ENCODE results near the gene PSMB3. TPM values are rescaled to one million over a fixed set of nuclear protein-coding genes. Genes with fewer than 3 reads are reported as not detected.

Gene PSMB3
- polyA plus RNA-seq, 3 donors, result 105 to 120 (median 109) TPM

- peak; percentile 84 to 97 (median 95) for DNase-seq (ENCODE audit: extremely low read depth in 1 of 11, low read depth in 9 of 11, low spot score in 4 of 11)
Measured at GRCh38 chr17:38799501-38800236, 47.1 kb downstream of the PSMB3 start, which contains the start of gene PIP4K2B. TSS of gene PIP4K2B (minus strand) at chr17:38799556. CDS start at chr17:38799424, 132 bp downstream.

DNA sequence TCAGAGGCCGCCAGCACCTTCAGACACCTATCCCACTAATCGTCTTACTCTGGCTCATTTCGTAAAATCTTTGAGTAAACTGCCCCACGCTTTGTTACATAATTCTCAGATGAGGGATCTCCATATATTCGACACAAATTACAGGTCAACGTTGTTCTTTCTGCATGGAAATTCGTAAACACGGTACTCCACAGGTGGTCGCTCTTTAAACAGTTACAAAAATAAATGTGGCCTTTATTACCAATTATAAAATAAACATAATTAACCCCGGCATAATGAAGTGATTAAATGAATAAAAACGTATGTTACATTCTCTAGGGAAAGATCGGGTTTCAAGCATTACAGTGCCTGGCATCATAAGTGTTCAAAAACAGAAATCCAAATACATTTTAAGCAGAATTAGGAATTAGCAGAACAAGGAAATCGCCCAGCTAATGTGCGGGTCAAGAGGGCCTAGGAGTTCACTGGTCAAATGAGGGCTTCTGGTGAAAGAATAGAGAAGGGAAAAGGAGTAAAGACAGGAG lies 47.8 kb downstream of the PSMB3 start:
- DNase-seq (ENCODE audit: extremely low read depth in 1 of 11, low read depth in 9 of 11, low spot score in 4 of 11), result no peak

DNA sequence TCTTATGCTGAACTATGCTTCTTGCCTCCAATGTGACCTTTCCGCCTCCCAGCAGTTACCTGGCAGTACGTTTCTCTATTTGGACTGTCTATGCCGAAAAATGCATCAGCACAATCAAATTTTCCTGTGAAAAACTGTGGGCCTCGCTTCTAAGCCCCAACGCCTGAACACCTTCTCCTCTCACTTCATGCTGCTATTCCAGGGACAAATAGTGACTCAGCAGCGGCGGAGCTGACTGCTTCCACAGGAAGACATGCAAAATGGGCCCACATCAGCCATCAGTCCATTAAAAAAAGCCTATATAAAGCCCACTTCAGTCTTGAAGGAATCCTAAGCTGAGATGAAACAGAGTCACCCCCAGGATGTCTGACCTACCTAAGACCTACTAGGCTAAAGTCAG lies 57.3 kb downstream of the PSMB3 start:
- DNase-seq (ENCODE audit: extremely low read depth in 1 of 11, low read depth in 9 of 11, low spot score in 4 of 11), result no peak

Other genes starting within 250 kb of the PSMB3 start
- gene SRCIN1, start 146.8 kb upstream of the PSMB3 start, polyA plus RNA-seq (ENCODE audit: insufficient read length in 3 of 3), result 1 to 10 TPM; 3.0 to 6.9 (median 5.3) TPM
- 1 to 10 TPM; 1.8 to 1.9 (median 1.8) TPM for gene EPOP, start 77.8 kb upstream of the PSMB3 start, polyA plus RNA-seq (ENCODE audit: insufficient read length in 3 of 3)
- gene MLLT6, start 47.5 kb upstream of the PSMB3 start, polyA plus RNA-seq (ENCODE audit: insufficient read length in 3 of 3), result 100 to 1,000 TPM in 1 of 3 donors, 10 to 100 TPM in 2; 89.7 to 146 (median 93.1) TPM
- gene CISD3, start 22.4 kb upstream of the PSMB3 start, polyA plus RNA-seq (ENCODE audit: insufficient read length in 3 of 3), result 10 to 100 TPM; 11.5 to 12.5 (median 11.9) TPM
- gene PCGF2, start 4.4 kb upstream of the PSMB3 start, polyA plus RNA-seq (ENCODE audit: insufficient read length in 3 of 3), result 10 to 100 TPM; 59.7 to 93.8 (median 84.0) TPM
- 10 to 100 TPM; 73.9 to 87.2 (median 80.9) TPM for gene PIP4K2B, start 46.8 kb downstream of the PSMB3 start, polyA plus RNA-seq (ENCODE audit: insufficient read length in 3 of 3)
- gene CWC25, start 72.6 kb downstream of the PSMB3 start, polyA plus RNA-seq (ENCODE audit: insufficient read length in 3 of 3), result 10 to 100 TPM; 22.1 to 30.2 (median 26.8) TPM
- gene RPL23, start 101.0 kb downstream of the PSMB3 start, polyA plus RNA-seq (ENCODE audit: insufficient read length in 3 of 3), result 1,000 to 10,000 TPM; 2,289 to 2,767 (median 2,734) TPM
- 100 to 1,000 TPM; 132 to 165 (median 143) TPM for gene LASP1, start 117.3 kb downstream of the PSMB3 start, polyA plus RNA-seq (ENCODE audit: insufficient read length in 3 of 3)
- under 1 TPM in 1 of 3 donors, not detected in 2; 0.07 TPM for gene FBXO47, start 214.7 kb downstream of the PSMB3 start, polyA plus RNA-seq (ENCODE audit: insufficient read length in 3 of 3)